Body of pancreas (tissue), 4 donors: ENCODE data around the gene ACAP3. TPM values are rescaled to one million over a fixed set of nuclear protein-coding genes. Genes with fewer than 3 reads are reported as not detected.

Source experiments
- ATAC-seq: fragments of 150-250 bp; one replicate; pipeline ENCODE4 v1.9.1; 2016
- DNase-seq, 4 donors: peaks; one replicate each; pipeline ENCODE4 v3.0.0-alpha.2; 2019
- H3K27ac ChIP-seq, 4 donors: fragments of 200-600 bp; sonication (generic); 1 replicate in 3 of 4; 2 replicates in 1 of 4; pipeline versions ENCODE4 v1.5.1 to v1.6.1; 2016 to 2019; ENCODE audit warnings: mild to moderate bottlenecking in 1 of 4, mixed read lengths in 1 of 4, moderate library complexity in 1 of 4
- H3K27me3 ChIP-seq, 2 donors: fragments of 200-600 bp; sonication (generic); one replicate each; pipeline ENCODE4 v1.6.0; 2016; ENCODE audit warnings: mild to moderate bottlenecking in 1 of 2
- H3K36me3 ChIP-seq, 2 donors: fragments of 200-600 bp; sonication (generic); replicated peaks in 1 of 2; 2 replicates each; pipeline ENCODE4 v1.5.1; 2016; ENCODE audit warnings: low read depth in 2 of 2; ENCODE audit not compliant: insufficient read depth in 1 of 2
- H3K4me1 ChIP-seq: fragments of 200-600 bp; sonication (generic); one replicate; pipeline ENCODE4 v1.6.0; 2016
- H3K4me3 ChIP-seq, 2 donors: fragments of 200-600 bp; sonication (generic); 1 replicate in 1 of 2; 2 replicates in 1 of 2; pipeline ENCODE4 v1.5.1; 2016 to 2019
- H3K9me3 ChIP-seq, 3 donors: fragments of 200-600 bp; sonication (generic); 1 replicate in 2 of 3; 2 replicates in 1 of 3; pipeline ENCODE4 v1.5.1; 2016
- CTCF ChIP-seq, 7 experiments: fragments of 450-650 bp in 4 of 7; fragments of 200-600 bp in 3 of 7; sonication (generic) in 3 of 7; IDR thresholded peaks; one replicate each; pipeline ENCODE4 v1.5.1; 2016 to 2019; ENCODE audit warnings: antibody characterized with exemption in 7 of 7
- POLR2A ChIP-seq, 3 donors: fragments of 450-650 bp; IDR thresholded peaks; one replicate each; pipeline ENCODE4 v1.6.1; 2016; ENCODE audit warnings: antibody characterized with exemption in 3 of 3, mild to moderate bottlenecking in 2 of 3
- WGBS, 2 donors: methylation state at CpG; one replicate each; pipeline ENCODE4 v1.1.5; 2017; 5-methylcytosine and 5-hydroxymethylcytosine counted together
- intact Hi-C: fragments of 100-400 bp; cut with DNase I; formaldehyde crosslinking; loops from one replicate; pipeline ENCODE4 v1.15.1; 2023
- total RNA-seq, 2 donors: library from RNA; depleted of rRNA; stranded (reverse); fragments of >200 nt; gene quantifications; one replicate each; pipeline ENCODE4 v1.1.0, GENCODE V29; 2016

ACAP3 gene
- total RNA-seq, 2 donors from 2014 or later: 37.9 to 53.7 TPM

- H3K4me3 ChIP-seq: no peak overlapping the region
- no peak for ATAC-seq
- intact Hi-C loops: no loop called here
- WGBS, 2 donors: 51 to 85% methylated on average over 3 to 10 of the region's 11 CpGs
- H3K27me3 ChIP-seq: no peaks in the 10 kb centered on the region
- DNase-seq: no peak
- H3K9me3 ChIP-seq: no peaks in the 10 kb centered on the region
- no peak for TF ChIP-seq POLR2A (IDR thresholded peaks at IDR 0.05)
- no peak for TF ChIP-seq CTCF (IDR thresholded peaks at IDR 0.05)
- H3K27ac ChIP-seq: peak overlapping the region in 2 of 4 donors; percentile 72 to 81
- peaks cover 51% of the 10 kb centered on the region for H3K4me1 ChIP-seq
- no peaks in the 10 kb centered on the region for H3K36me3 ChIP-seq
Measured at GRCh38 chr1:1306070-1306660, 1.6 kb downstream of the ACAP3 start.

- no peaks in the 10 kb centered on the region for H3K36me3 ChIP-seq
- peak overlapping the region; percentile 15 to 81 (median 52) for H3K27ac ChIP-seq
- ATAC-seq: no peak
- H3K27me3 ChIP-seq: no peaks in the 10 kb centered on the region
- no peak for TF ChIP-seq POLR2A (IDR thresholded peaks at IDR 0.05)
- TF ChIP-seq CTCF (IDR thresholded peaks at IDR 0.05): no peak
- intact Hi-C loops: no loop called here
- no peaks in the 10 kb centered on the region for H3K9me3 ChIP-seq
- H3K4me1 ChIP-seq: peaks cover 48% of the 10 kb centered on the region
- peak in 3 of 4 donors; percentile 53 to 66 (median 59) for DNase-seq
- H3K4me3 ChIP-seq: no peak overlapping the region
- WGBS, 2 donors: 37% methylated on average over 25 of the region's 25 CpGs; no CpG with 5 or more reads in 1 of the 2 donors
Measured at GRCh38 chr1:1305300-1306069, 2.2 kb downstream of the ACAP3 start.

- WGBS, 2 donors: 18 to 53% methylated on average over 4 to 25 of the region's 29 CpGs
- Histone ChIP-seq H3K9me3 (no peaks in the 10 kb centered on the region), H3K27me3 (no peaks in the 10 kb centered on the region), H3K27ac (peak overlapping the region; percentile 15 to 81 (median 52)), H3K36me3 (no peaks in the 10 kb centered on the region), H3K4me3 (no peak overlapping the region), H3K4me1 (peaks cover 39% of the 10 kb centered on the region)
- TF ChIP-seq CTCF (IDR thresholded peaks at IDR 0.05): no peak
- peak in 1 of 3 donors; percentile 20 for TF ChIP-seq POLR2A (IDR thresholded peaks at IDR 0.05)
- peak; percentile 55 to 76 (median 74) for DNase-seq
- no peak for ATAC-seq
- intact Hi-C loops: no loop called here
Measured at GRCh38 chr1:1304331-1305299, 3.1 kb downstream of the ACAP3 start.

GRCh38 chr1:1303736-1304135, 4.0 kb downstream of the ACAP3 start:
- no peak for TF ChIP-seq CTCF (IDR thresholded peaks at IDR 0.05)
- no peak for TF ChIP-seq POLR2A (IDR thresholded peaks at IDR 0.05)
- Histone ChIP-seq H3K36me3 (no peaks in the 10 kb centered on the region), H3K4me1 (peaks cover 33% of the 10 kb centered on the region), H3K27ac (no peak overlapping the region), H3K4me3 (no peak overlapping the region), H3K27me3 (no peaks in the 10 kb centered on the region), H3K9me3 (no peaks in the 10 kb centered on the region)
- ATAC-seq (no peak), DNase-seq (no peak)
- 90 to 96% methylated on average over 7 to 13 of the region's 13 CpGs for WGBS, 2 donors
- intact Hi-C loops: no loop called here
